ENCODE measurements around the gene MT2A.

- TF ChIP-seq, protein P1, sequence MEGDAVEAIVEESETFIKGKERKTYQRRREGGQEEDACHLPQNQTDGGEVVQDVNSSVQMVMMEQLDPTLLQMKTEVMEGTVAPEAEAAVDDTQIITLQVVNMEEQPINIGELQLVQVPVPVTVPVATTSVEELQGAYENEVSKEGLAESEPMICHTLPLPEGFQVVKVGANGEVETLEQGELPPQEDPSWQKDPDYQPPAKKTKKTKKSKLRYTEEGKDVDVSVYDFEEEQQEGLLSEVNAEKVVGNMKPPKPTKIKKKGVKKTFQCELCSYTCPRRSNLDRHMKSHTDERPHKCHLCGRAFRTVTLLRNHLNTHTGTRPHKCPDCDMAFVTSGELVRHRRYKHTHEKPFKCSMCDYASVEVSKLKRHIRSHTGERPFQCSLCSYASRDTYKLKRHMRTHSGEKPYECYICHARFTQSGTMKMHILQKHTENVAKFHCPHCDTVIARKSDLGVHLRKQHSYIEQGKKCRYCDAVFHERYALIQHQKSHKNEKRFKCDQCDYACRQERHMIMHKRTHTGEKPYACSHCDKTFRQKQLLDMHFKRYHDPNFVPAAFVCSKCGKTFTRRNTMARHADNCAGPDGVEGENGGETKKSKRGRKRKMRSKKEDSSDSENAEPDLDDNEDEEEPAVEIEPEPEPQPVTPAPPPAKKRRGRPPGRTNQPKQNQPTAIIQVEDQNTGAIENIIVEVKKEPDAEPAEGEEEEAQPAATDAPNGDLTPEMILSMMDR (conservative IDR thresholded peaks at IDR 0.05 in 1 of 2, IDR thresholded peaks at IDR 0.05 in 1 of 2; ENCODE audit: extremely low read depth in 1 of 2, insufficient read depth in 1 of 2, low read depth in 1 of 2, low read length in 2 of 2), result no peak
- no peak for TF ChIP-seq EZH2 (IDR thresholded peaks at IDR 0.05; ENCODE audit: borderline replicate concordance, low read length)
Observed at GRCh38 chr16:56640076-56640475, 31.7 kb downstream of the MT2A start.
